IMR-90 (cell line): ENCODE results near the gene MESP2. TPM values are rescaled to one million over a fixed set of nuclear protein-coding genes. Genes with fewer than 3 reads are reported as not detected.

Source experiments
- ATAC-seq: fragments of 200-7000 bp; cut with Tn5 transposase; 2 replicates; pipeline ENCODE4 v1.9.1; 2020; ENCODE audit warnings: low read depth, mild to moderate bottlenecking, moderate library complexity
- BruUV-seq: library from RNA; stranded (reverse); fragments of 400-500 nt; replicated peaks from 2 replicates; lab custom pipeline; 2021; lab: Mats Ljungman, UMichigan
- CTCF ChIA-PET: fragments of 300-600 bp; formaldehyde crosslinking; extraction: SDS; loops from one replicate; lab custom pipeline; 2021; ENCODE audit warnings: antibody characterized with exemption; lab: Yijun Ruan, JAX
- POLR2A ChIA-PET: fragments of 300-600 bp; sonication (Branson Sonifier 250); formaldehyde crosslinking; loops from one replicate; lab custom pipeline; 2022; ENCODE audit warnings: antibody characterized with exemption; ENCODE audit not compliant: unreplicated experiment; lab: Charles Lee
- DNase-seq: peaks from one replicate; pipeline ENCODE4 v3.0.0; 2013
- H2AFZ ChIP-seq: replicated peaks from 2 replicates; pipeline ENCODE3; 2013; ENCODE audit warnings: low read length, mild to moderate bottlenecking; ENCODE audit not compliant: poor library complexity
- H2AK5ac ChIP-seq: 2 replicates; pipeline ENCODE4 v1.6.1; 2013; ENCODE audit warnings: low read depth, low read length, inconsistent platforms
- H2AK9ac ChIP-seq: replicated peaks from 2 replicates; pipeline ENCODE3; 2013; ENCODE audit warnings: mild to moderate bottlenecking, low read depth, low read length, moderate library complexity; ENCODE audit not compliant: poor library complexity
- H2BK120ac ChIP-seq: 2 replicates; pipeline ENCODE4 v1.6.1; 2013; ENCODE audit warnings: low read depth, low read length, inconsistent platforms
- H2BK15ac ChIP-seq: 3 replicates; pipeline ENCODE4 v1.6.1; 2013; ENCODE audit warnings: low read depth, low read length, inconsistent platforms
- H2BK20ac ChIP-seq: 2 replicates; pipeline ENCODE4 v1.6.1; 2013; ENCODE audit warnings: low read depth, mild to moderate bottlenecking, inconsistent platforms, low read length, moderate library complexity
- H2BK5ac ChIP-seq: 2 replicates; pipeline ENCODE4 v1.6.1; 2013; ENCODE audit warnings: mild to moderate bottlenecking, low read depth, low read length, inconsistent platforms; ENCODE audit not compliant: poor library complexity, severe bottlenecking
- H3K14ac ChIP-seq: replicated peaks from 2 replicates; pipeline ENCODE4 v1.6.1; 2013; ENCODE audit warnings: low read depth, low read length, inconsistent platforms
- H3K18ac ChIP-seq: 2 replicates; pipeline ENCODE4 v1.6.1; 2013; ENCODE audit warnings: low read depth, low read length, control low read depth
- H3K23ac ChIP-seq: 2 replicates; pipeline ENCODE4 v1.6.1; 2013; ENCODE audit warnings: low read depth, low read length, inconsistent platforms
- H3K27ac ChIP-seq: 2 replicates; pipeline ENCODE4 v1.5.1; 2013; ENCODE audit warnings: mild to moderate bottlenecking, control low read depth, low read length; ENCODE audit not compliant: insufficient read depth
- H3K27me3 ChIP-seq: 2 replicates; pipeline ENCODE4 v1.6.1; 2013; ENCODE audit warnings: low read length; ENCODE audit not compliant: control insufficient read depth, insufficient read depth
- H3K36me3 ChIP-seq: 2 replicates; pipeline ENCODE4 v1.6.1; 2013; ENCODE audit warnings: low read length, mixed read lengths; ENCODE audit not compliant: control insufficient read depth, insufficient read depth
- H3K4ac ChIP-seq: 2 replicates; pipeline ENCODE4 v1.6.1; 2013; ENCODE audit warnings: low read depth, low read length, inconsistent platforms
- H3K4me1 ChIP-seq: 2 replicates; pipeline ENCODE4 v1.6.1; 2013; ENCODE audit warnings: low read length, mixed read lengths; ENCODE audit not compliant: control insufficient read depth, insufficient read depth
- H3K4me2 ChIP-seq: 2 replicates; pipeline ENCODE4 v1.6.1; 2013; ENCODE audit warnings: low read depth, mild to moderate bottlenecking, control low read depth, low read length, moderate library complexity
- H3K4me3 ChIP-seq: 2 replicates; pipeline ENCODE4 v1.5.1; 2013; ENCODE audit warnings: low read depth, mild to moderate bottlenecking, control low read depth, low read length, moderate library complexity; ENCODE audit not compliant: insufficient read depth
- H3K56ac ChIP-seq: 2 replicates; pipeline ENCODE4 v1.6.1; 2013; ENCODE audit warnings: low read length, inconsistent platforms; ENCODE audit not compliant: insufficient read depth; ENCODE audit errors: extremely low read depth
- H3K79me1 ChIP-seq, 2 experiments: 2 replicates each; pipeline ENCODE4 v1.6.1; 2013; ENCODE audit warnings: low read length in 2 of 2, inconsistent platforms in 1 of 2, low read depth in 1 of 2
- H3K9ac ChIP-seq: 2 replicates; pipeline ENCODE4 v1.6.1; 2013; ENCODE audit warnings: low read depth, low read length, control low read depth
- H3K9me1 ChIP-seq: 2 replicates; pipeline ENCODE4 v1.6.1; 2013; ENCODE audit warnings: low read length, inconsistent platforms; ENCODE audit not compliant: insufficient read depth
- H3K9me3 ChIP-seq: 2 replicates; pipeline ENCODE4 v1.6.1; 2013; ENCODE audit warnings: low read length; ENCODE audit not compliant: control insufficient read depth, insufficient read depth
- H4K20me1 ChIP-seq: 2 replicates; pipeline ENCODE4 v1.6.1; 2013; ENCODE audit warnings: low read length, inconsistent platforms; ENCODE audit not compliant: insufficient read depth
- H4K5ac ChIP-seq: 2 replicates; pipeline ENCODE4 v1.6.1; 2013; ENCODE audit warnings: mild to moderate bottlenecking, low read depth, low read length, control low read depth
- H4K8ac ChIP-seq, 2 experiments: 2 replicates each; pipeline ENCODE4 v1.6.1; 2013; ENCODE audit warnings: low read depth in 2 of 2, low read length in 2 of 2, control low read depth in 1 of 2, inconsistent platforms in 1 of 2
- H4K91ac ChIP-seq: 2 replicates; pipeline ENCODE4 v1.6.1; 2013; ENCODE audit warnings: low read depth, low read length, inconsistent platforms; ENCODE audit not compliant: insufficient read depth
- BHLHE40 ChIP-seq: fragments of 150-350 bp; IDR thresholded peaks from 2 replicates; pipeline ENCODE4 v1.6.1; 2016; ENCODE audit warnings: mild to moderate bottlenecking, low read depth, low read length
- CHD1 ChIP-seq: IDR thresholded peaks from 2 replicates; pipeline ENCODE4 v1.6.1; 2012; ENCODE audit warnings: low read depth, low read length, improper control_type of control experiment
- ELK1 ChIP-seq: fragments of 150-350 bp; IDR thresholded peaks from 2 replicates; pipeline ENCODE4 v1.6.1; 2016; ENCODE audit warnings: low read depth, mild to moderate bottlenecking, low read length, moderate library complexity, borderline replicate concordance
- FOS ChIP-seq: fragments of 150-350 bp; IDR thresholded peaks from 2 replicates; pipeline ENCODE4 v1.6.1; 2016; ENCODE audit warnings: low read depth, low read length
- MAFK ChIP-seq: IDR thresholded peaks from 2 replicates; pipeline ENCODE4 v1.6.1; 2012; ENCODE audit warnings: low read depth, low read length, improper control_type of control experiment
- MAZ ChIP-seq: IDR thresholded peaks from 2 replicates; pipeline ENCODE4 v1.6.1; 2012; ENCODE audit warnings: low read depth, mild to moderate bottlenecking, low read length, improper control_type of control experiment, moderate library complexity, borderline replicate concordance
- MXI1 ChIP-seq: IDR thresholded peaks from 2 replicates; pipeline ENCODE4 v1.6.1; 2012; ENCODE audit warnings: low read depth, mild to moderate bottlenecking, low read length, moderate library complexity, borderline replicate concordance
- NFE2L2 ChIP-seq: fragments of 150-350 bp; IDR thresholded peaks from 2 replicates; pipeline ENCODE4 v1.6.1; 2016; ENCODE audit warnings: low read depth, mild to moderate bottlenecking, low read length
- RAD21 ChIP-seq: IDR thresholded peaks from 2 replicates; pipeline ENCODE4 v1.6.1; 2012; ENCODE audit warnings: low read length, improper control_type of control experiment
- RFX5 ChIP-seq: IDR thresholded peaks from 2 replicates; pipeline ENCODE4 v1.8.0; 2012; ENCODE audit warnings: low read depth, mild to moderate bottlenecking, low read length, moderate library complexity
- SMC3 ChIP-seq: fragments of 150-350 bp; IDR thresholded peaks from 2 replicates; pipeline ENCODE4 v1.6.1; 2016; ENCODE audit warnings: low read depth, mild to moderate bottlenecking, antibody characterized with exemption, low read length, moderate library complexity
- USF2 ChIP-seq: fragments of 150-350 bp; IDR thresholded peaks from 2 replicates; pipeline ENCODE4 v1.6.1; 2017; ENCODE audit warnings: mild to moderate bottlenecking, antibody characterized with exemption, low read length, low read depth
- WGBS, 2 experiments: methylation state at CpG; one replicate each; pipeline versions ENCODE4 v1.1.5 to v1.1.7; 2013; ENCODE audit warnings: missing lambda C conversion rate in 2 of 2; ENCODE audit not compliant: insufficient read length in 1 of 2; ENCODE audit errors: extremely low coverage in 2 of 2; 5-methylcytosine and 5-hydroxymethylcytosine counted together
- dilution Hi-C: fragments of 300-500 bp; cut with HindIII; formaldehyde crosslinking; loops from one replicate; pipeline ENCODE4 v1.14.3; 2018; ENCODE audit warnings: low sequenced_read_pairs; ENCODE audit not compliant: unreplicated experiment
- in situ Hi-C: fragments of 300-500 bp; cut with MboI; formaldehyde crosslinking; loops from 3 replicates; pipeline ENCODE4 v1.14.3; 2019; ENCODE audit warnings: low sequenced_read_pairs, inconsistent platforms, mixed read lengths
- intact Hi-C: fragments of 100-400 bp; cut with micrococcal nuclease; formaldehyde crosslinking; loops from 2 replicates; pipeline ENCODE4 v1.10.0; 2022
- polyA plus RNA-seq, 3 experiments: library from polyadenylated mRNA; depleted of rRNA; stranded (reverse); fragments of >200 nt; gene quantifications; 2 replicates each; pipeline ENCODE4 v1.2.3, GENCODE V29; 2012; ENCODE audit warnings: low replicate concordance in 1 of 3
- total RNA-seq: library from RNA; depleted of rRNA; stranded (reverse); fragments of >200 nt; gene quantifications from 2 replicates; pipeline ENCODE4 v1.2.3, GENCODE V29; 2012
- TF ChIP-seq, protein P1 (sequence below): conservative IDR thresholded peaks from 2 replicates; pipeline ENCODE4 v1.5.1; 2012; ENCODE audit warnings: mild to moderate bottlenecking, low read depth, low read length, improper control_type of control experiment

Gene MESP2
- total and polyA plus RNA-seq, 2 of the 4 experiments (the other 2 are of a cell fraction): 0.18 to 0.32 TPM

- H3K4me3 ChIP-seq: no peak overlapping the region
- H2BK120ac ChIP-seq: no peak overlapping the region
- no peaks in the 10 kb centered on the region for H4K20me1 ChIP-seq
- dilution Hi-C loops: loop anchor here (25.0 kb wide), 1 partner anchor 105 kb away; no protein-coding TSS in a partner anchor
- no peak overlapping the region for H3K14ac ChIP-seq
- intact Hi-C loops: no loop called here
- no peak overlapping the region for H3K27ac ChIP-seq
- TF ChIP-seq CHD1 (no peak), MXI1 (no peak), MAFK (no peak), MAZ (no peak), USF2 (no peak), RAD21 (no peak), RFX5 (no peak), BHLHE40 (no peak), FOS (no peak), NFE2L2 (no peak), SMC3 (no peak), ELK1 (no peak)
- TF ChIP-seq, protein P1, sequence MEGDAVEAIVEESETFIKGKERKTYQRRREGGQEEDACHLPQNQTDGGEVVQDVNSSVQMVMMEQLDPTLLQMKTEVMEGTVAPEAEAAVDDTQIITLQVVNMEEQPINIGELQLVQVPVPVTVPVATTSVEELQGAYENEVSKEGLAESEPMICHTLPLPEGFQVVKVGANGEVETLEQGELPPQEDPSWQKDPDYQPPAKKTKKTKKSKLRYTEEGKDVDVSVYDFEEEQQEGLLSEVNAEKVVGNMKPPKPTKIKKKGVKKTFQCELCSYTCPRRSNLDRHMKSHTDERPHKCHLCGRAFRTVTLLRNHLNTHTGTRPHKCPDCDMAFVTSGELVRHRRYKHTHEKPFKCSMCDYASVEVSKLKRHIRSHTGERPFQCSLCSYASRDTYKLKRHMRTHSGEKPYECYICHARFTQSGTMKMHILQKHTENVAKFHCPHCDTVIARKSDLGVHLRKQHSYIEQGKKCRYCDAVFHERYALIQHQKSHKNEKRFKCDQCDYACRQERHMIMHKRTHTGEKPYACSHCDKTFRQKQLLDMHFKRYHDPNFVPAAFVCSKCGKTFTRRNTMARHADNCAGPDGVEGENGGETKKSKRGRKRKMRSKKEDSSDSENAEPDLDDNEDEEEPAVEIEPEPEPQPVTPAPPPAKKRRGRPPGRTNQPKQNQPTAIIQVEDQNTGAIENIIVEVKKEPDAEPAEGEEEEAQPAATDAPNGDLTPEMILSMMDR: no peak
- DNase-seq (no peak), ATAC-seq (no peak)
- POLR2A ChIA-PET: interaction anchor here (0.7 kb wide), 2 partner anchors 61 to 368 kb away, joined by 4 to 7 read pairs; no protein-coding TSS in a partner anchor
- H3K9ac ChIP-seq: no peak overlapping the region
- no peaks in the 10 kb centered on the region for H3K79me1 ChIP-seq
- no peak overlapping the region for H4K8ac ChIP-seq
- no peaks in the 10 kb centered on the region; the same call in 1 of the 2 replicates for H3K9me1 ChIP-seq
- peaks cover 2% of the 10 kb centered on the region; the same call in 1 of the 2 replicates for H3K4me1 ChIP-seq
- no peak overlapping the region for H3K4ac ChIP-seq
- no peak overlapping the region for H2BK20ac ChIP-seq
- no CpG with 5 or more reads among the region's 7 CpGs for WGBS, 2 experiments
- no peaks in the 10 kb centered on the region for H3K9me3 ChIP-seq
- H3K56ac ChIP-seq: no peak overlapping the region
- H3K27me3 ChIP-seq: no peaks in the 10 kb centered on the region
- H4K91ac ChIP-seq: no peak overlapping the region
- in situ Hi-C loops: loop anchor here (5.0 to 10.0 kb wide), 2 partner anchors 120 to 318 kb away; no protein-coding TSS in a partner anchor
- H3K4me2 ChIP-seq: no peak overlapping the region
- no peak overlapping the region for H2AK5ac ChIP-seq
- no peak overlapping the region for H2BK15ac ChIP-seq
- BruUV-seq: no TSS peak
- no peak overlapping the region for H4K5ac ChIP-seq
- H3K18ac ChIP-seq: no peak overlapping the region
- no peak overlapping the region for H2AK9ac ChIP-seq
- CTCF ChIA-PET: interaction anchor here (4.0 kb wide), 1 partner anchor 118 kb away, joined by 24 read pairs; no protein-coding TSS in a partner anchor
- H3K23ac ChIP-seq: no peak overlapping the region
- no peaks in the 10 kb centered on the region for H3K36me3 ChIP-seq
- no peak overlapping the region for H2BK5ac ChIP-seq
- no peak overlapping the region for H2AFZ ChIP-seq
Measured at GRCh38 chr15:89756897-89757296, 19.2 kb upstream of the MESP2 start.
